HG03565 (cell line): ENCODE data around the gene SLMAP.

Source experiments
- ATAC-seq: cut with Tn5 transposase; IDR thresholded peaks from one replicate; pipeline ENCODE4 v1.9.1; 2021; ENCODE audit warnings: mild to moderate bottlenecking, moderate library complexity; ENCODE audit not compliant: unreplicated experiment

SLMAP gene

GRCh38 chr3:57959423-57960173, 203.5 kb downstream of the SLMAP start:
- ATAC-seq: no peak

GRCh38 chr3:57960174-57960505, 204.0 kb downstream of the SLMAP start:
- no peak for ATAC-seq

DNA sequence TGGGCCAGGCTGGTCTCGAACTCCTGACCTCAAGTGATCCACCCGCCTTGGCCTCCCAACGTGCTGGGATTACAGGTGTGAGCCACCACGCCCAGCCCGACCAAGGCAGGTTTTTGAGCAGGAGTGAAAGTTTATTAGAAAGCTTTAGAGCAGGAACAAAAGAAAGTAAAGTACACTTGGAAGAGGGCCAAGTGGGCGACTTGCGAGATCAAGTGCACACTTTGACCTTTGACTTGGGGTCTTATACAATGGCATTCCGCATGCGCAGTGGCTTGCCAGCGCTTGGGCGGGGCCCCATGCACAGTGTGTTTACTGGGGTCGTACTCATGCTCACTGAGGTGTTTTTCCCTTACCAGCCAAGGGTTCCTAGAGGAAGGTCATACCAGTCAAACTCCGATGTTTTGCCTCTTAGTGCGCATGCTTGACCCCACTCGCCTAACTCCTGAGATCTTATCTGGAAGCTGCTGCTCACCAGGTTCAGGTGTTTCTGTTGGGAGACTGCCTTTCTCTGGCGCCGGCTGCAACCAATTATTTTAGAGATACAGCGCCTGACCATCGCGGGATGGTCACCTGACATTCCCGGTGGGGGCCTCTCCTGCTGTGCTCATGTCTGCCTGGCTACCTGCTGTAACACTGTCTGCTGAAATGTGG, 205.2 kb downstream of the SLMAP start:
- ATAC-seq: no peak

DNA sequence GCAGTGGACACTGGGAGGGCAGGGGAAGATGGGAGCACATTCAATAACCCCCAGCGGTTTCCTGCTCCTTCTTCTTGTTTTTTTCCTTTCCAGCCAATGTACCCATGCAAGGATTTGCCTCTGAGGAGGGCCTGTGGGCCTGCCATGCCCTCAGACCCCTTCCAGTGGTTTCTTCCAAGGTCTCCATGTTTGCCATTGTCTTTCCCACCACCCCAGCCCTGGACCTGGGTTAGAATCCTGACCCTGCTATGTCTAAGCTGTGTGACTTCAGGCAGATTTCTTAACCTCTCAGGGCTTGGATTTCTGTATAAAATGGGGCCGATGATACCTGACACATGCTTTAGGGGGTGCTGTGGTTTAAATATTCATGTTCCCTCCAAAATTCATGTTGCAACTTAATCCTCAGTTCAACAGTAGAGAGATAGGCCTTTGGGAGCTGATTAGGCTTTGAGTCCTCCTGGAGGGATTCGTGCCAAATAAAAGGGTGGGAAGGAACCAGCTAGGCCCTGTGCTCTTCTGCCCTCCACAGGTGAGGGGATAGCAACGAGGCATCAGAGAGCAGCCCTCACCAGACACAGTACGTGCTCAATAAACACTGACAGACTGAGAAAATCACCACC, 205.8 kb downstream of the SLMAP start:
- no peak for ATAC-seq

GRCh38 chr3:57962448-57962834, 206.3 kb downstream of the SLMAP start:
- ATAC-seq: no peak

- no peak for ATAC-seq
Observed at GRCh38 chr3:57963811-57964346, 207.8 kb downstream of the SLMAP start.

- ATAC-seq: no peak
Observed at GRCh38 chr3:57966829-57967228, 210.7 kb downstream of the SLMAP start.

- no peak for ATAC-seq
Observed at GRCh38 chr3:57967590-57967989, 211.5 kb downstream of the SLMAP start.

- ATAC-seq: no peak
Observed at GRCh38 chr3:57968501-57968900, 212.4 kb downstream of the SLMAP start.

GRCh38 chr3:57971975-57972374, 215.9 kb downstream of the SLMAP start:
- no peak for ATAC-seq

GRCh38 chr3:57972531-57973111, 216.5 kb downstream of the SLMAP start:
- ATAC-seq: no peak

GRCh38 chr3:57973715-57974477, 217.8 kb downstream of the SLMAP start:
- ATAC-seq: no peak

- no peak for ATAC-seq
Observed at GRCh38 chr3:57974796-57975388, 218.8 kb downstream of the SLMAP start.

- ATAC-seq: no peak
Observed at GRCh38 chr3:57977818-57978235, 221.7 kb downstream of the SLMAP start.

DNA sequence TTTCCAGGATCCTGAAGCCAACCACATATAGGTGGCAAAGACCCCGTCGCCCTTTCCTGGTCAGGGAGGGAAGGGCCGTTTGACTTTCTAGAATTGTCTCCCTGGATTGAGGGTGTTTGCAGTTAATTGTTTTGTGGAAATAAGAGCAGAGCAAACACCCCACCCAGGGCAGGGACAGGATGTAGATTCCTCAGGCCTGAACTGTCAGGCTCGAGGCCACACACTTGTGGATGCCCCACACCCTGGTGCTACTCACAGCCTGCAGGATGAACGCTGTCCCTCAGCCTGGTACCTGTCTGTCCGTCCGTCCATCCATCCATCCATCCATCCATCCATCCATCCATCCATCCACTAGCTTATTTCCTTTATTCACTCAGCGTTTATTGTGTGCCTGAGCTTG, 222.2 kb downstream of the SLMAP start:
- no peak for ATAC-seq
